Peyer's patch (tissue), 4 donors: ENCODE data around the gene EFNA2. TPM values are rescaled to one million over a fixed set of nuclear protein-coding genes. Genes with fewer than 3 reads are reported as not detected.
"Not testable (repeated sequence)": the region's sequence is repeated elsewhere in the genome, so short reads cannot be mapped to it uniquely, and the experiment has no call there.

Source experiments
- DNase-seq, 3 donors: peaks; one replicate each; pipeline ENCODE4 v3.0.0-alpha.2; 2017 to 2019
- H3K27ac ChIP-seq, 4 donors: fragments of 200-600 bp; sonication (generic); one replicate each; pipeline ENCODE4 v1.5.1; 2016 to 2019
- H3K27me3 ChIP-seq, 2 donors: fragments of 200-600 bp; sonication (generic); one replicate each; pipeline ENCODE4 v1.5.1; 2019
- H3K36me3 ChIP-seq, 3 donors: fragments of 200-600 bp; sonication (generic); one replicate each; pipeline ENCODE4 v1.5.1; 2016 to 2019
- H3K4me1 ChIP-seq, 4 donors: fragments of 200-600 bp; sonication (generic); one replicate each; pipeline ENCODE4 v1.5.1; 2016 to 2019
- H3K4me3 ChIP-seq, 4 donors: fragments of 200-600 bp; sonication (generic); 1 replicate in 3 of 4; 2 replicates in 1 of 4; pipeline ENCODE4 v1.5.1; 2016 to 2019; ENCODE audit warnings: mild to moderate bottlenecking in 1 of 4
- H3K9me3 ChIP-seq, 4 donors: fragments of 200-600 bp; sonication (generic); one replicate each; pipeline ENCODE4 v1.5.1; 2016 to 2019; ENCODE audit warnings: mild to moderate bottlenecking in 1 of 4
- CTCF ChIP-seq, 6 experiments: fragments of 450-650 bp in 4 of 6; fragments of 200-600 bp in 2 of 6; sonication (generic) in 1 of 6; IDR thresholded peaks; one replicate each; pipeline ENCODE4 v1.5.1; 2017 to 2019; ENCODE audit warnings: antibody characterized with exemption in 6 of 6, mild to moderate bottlenecking in 3 of 6, moderate library complexity in 1 of 6
- POLR2A ChIP-seq, 2 donors: fragments of 450-650 bp; IDR thresholded peaks; one replicate each; pipeline ENCODE4 v1.5.1; 2017; ENCODE audit warnings: antibody characterized with exemption in 2 of 2, mild to moderate bottlenecking in 2 of 2, moderate library complexity in 2 of 2
- total RNA-seq, 4 donors: library from RNA; depleted of rRNA; stranded (reverse); fragments of >200 nt; gene quantifications; one replicate each; pipeline ENCODE4 v1.1.0, GENCODE V29; 2016

The EFNA2 gene
- total RNA-seq, 4 donors from 2014 or later: 21.5 to 34.1 (median 32.3) TPM

- Histone ChIP-seq H3K36me3 (peaks cover 0 to 25% (median 0%) of the 10 kb centered on the region in 3 donors), H3K27ac (peak overlapping the region; percentile 82 to 100 (median 100)), H3K4me3 (peak overlapping the region in 2 of 4 donors; percentile 0 to 95), H3K4me1 (peaks cover 3 to 56% (median 36%) of the 10 kb centered on the region in 4 donors)
- TF ChIP-seq CTCF (IDR thresholded peaks at IDR 0.05): peak in 1 of 6 experiments; percentile 2
- H3K9me3 ChIP-seq, H3K27me3 ChIP-seq: not testable (repeated sequence)
- DNase-seq: peak in 2 of 3 donors; percentile 61 to 70
Measured at GRCh38 chr19:1246265-1247087, 39.2 kb upstream of the EFNA2 start.

DNA sequence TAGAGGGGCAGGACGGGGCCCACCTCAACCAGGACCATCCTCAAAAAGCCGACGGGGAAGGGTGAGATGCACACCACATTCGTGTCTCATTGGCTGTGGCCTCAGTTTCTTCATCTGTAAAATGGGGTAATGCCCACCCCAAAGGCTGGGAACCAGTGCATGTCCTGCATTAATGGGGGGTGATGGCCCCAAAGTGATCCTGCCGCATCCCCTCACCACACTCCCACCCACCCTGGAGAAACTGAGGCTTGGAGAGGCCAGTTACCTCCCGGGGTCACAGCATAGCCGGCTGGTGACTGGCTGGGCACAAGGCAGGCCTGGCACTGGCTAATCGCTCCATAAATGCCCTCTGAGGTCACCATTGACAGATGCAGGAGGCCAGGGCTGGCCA, 37.9 kb upstream of the EFNA2 start:
- peak overlapping the region; percentile 99 to 100 (median 100) for H3K27ac ChIP-seq
- H3K36me3 ChIP-seq: peaks cover 0 to 31% (median 0%) of the 10 kb centered on the region in 3 donors
- TF ChIP-seq CTCF (IDR thresholded peaks at IDR 0.05): no peak
- TF ChIP-seq POLR2A (IDR thresholded peaks at IDR 0.05): peak in 1 of 2 donors; percentile 26
- H3K4me3 ChIP-seq: peak overlapping the region; percentile 86 to 93 (median 88)
- H3K27me3 ChIP-seq: no peaks in the 10 kb centered on the region
- H3K4me1 ChIP-seq: peaks cover 3 to 55% (median 29%) of the 10 kb centered on the region in 4 donors
- no peaks in the 10 kb centered on the region for H3K9me3 ChIP-seq
- no peak for DNase-seq

DNA sequence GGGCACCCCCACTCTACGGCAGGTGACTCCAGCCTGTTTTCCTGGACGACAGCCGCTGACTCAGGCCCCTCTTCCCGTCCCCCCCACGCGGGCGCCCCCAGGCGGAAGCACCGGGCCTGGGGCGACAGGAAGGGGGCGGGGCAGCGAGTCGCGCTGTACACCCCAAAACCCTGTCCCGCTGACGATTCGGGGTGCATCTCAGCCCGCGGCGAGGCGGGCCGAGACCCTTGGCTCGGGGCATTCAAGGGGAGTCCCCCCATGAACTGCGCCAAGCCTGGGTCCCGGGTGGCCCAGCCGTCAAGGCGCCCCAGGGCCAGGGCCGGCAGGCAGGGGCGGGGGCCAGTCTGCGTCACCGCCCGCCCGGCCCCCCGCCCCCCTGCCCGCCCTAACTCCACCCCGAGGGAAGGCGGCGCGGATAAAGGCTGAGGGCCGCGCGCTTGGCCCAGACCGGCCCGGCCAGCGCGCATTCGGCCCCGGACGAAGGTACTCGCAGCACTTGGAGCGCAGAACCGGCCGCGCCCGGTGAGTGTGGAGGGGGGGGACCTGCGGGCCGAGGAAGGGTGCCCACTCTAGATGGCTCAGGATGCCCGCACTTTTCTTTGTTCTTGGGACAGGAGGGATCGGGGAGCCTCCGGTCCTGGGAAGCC, 37.4 kb upstream of the EFNA2 start, which contains the start of gene MIDN:
Gene MIDN, plus strand, starts transcription at position 445 of the 647 bp plus-strand sequence. CDS start 1,714 bp downstream, outside the sequence.
- DNase-seq: peak; percentile 84 to 93 (median 92)
- Histone ChIP-seq H3K4me3 (peak within 1 kb of the TSS; percentile 86 to 93 (median 88)), H3K4me1 (peaks cover 3 to 50% (median 31%) of the 10 kb centered on the region in 4 donors), H3K27me3 (no peaks in the 10 kb centered on the region), H3K27ac (peak within 1 kb of the TSS; percentile 99 to 100 (median 100)), H3K9me3 (no peaks in the 10 kb centered on the region), H3K36me3 (peaks cover 0 to 31% (median 0%) of the 10 kb centered on the region in 3 donors)
- TF ChIP-seq POLR2A (IDR thresholded peaks at IDR 0.05) (peak; percentile 93 to 97), CTCF (IDR thresholded peaks at IDR 0.05) (peak; percentile 26 to 54 (median 41))

DNA sequence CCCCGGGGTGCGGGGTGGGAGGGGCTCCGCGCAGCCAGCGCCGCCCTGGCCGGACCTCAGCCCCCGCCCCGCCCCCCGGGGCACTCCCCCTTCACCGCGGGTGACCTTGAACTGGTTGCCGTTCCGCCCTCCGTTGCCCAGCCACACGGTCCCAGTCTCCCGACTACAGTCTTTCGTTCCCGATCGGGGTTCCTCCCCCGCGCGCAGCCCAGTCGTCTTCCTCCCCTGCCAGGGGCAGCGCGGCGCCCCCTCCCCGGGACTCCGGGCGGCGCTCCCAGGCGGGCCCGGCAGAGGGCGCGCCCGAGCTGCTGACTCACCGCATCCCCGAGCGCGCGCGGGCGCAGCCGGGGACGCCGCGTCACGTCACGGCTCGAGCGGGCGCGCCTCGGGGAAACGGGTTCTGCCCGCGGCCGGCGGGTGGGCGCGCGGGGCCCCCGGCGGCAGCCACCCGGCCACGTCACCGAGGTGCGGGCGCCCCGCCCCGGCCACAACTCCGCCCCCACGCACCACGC, 36.8 kb upstream of the EFNA2 start:
- Histone ChIP-seq H3K27ac (peak overlapping the region; percentile 99 to 100 (median 100)), H3K4me3 (peak overlapping the region; percentile 86 to 93 (median 88)), H3K4me1 (peaks cover 5 to 50% (median 35%) of the 10 kb centered on the region in 4 donors), H3K9me3 (no peaks in the 10 kb centered on the region), H3K27me3 (no peaks in the 10 kb centered on the region), H3K36me3 (peaks cover 0 to 30% (median 0%) of the 10 kb centered on the region in 3 donors)
- peak; percentile 79 to 89 (median 88) for DNase-seq
- TF ChIP-seq POLR2A (IDR thresholded peaks at IDR 0.05) (no peak), CTCF (IDR thresholded peaks at IDR 0.05) (peak; percentile 81 to 97 (median 95))

GRCh38 chr19:1249298-1249989, 36.2 kb upstream of the EFNA2 start:
- peak; percentile 96 to 98 (median 97) for DNase-seq
- Histone ChIP-seq H3K27me3 (no peaks in the 10 kb centered on the region), H3K4me3 (peak overlapping the region; percentile 86 to 93 (median 88)), H3K27ac (peak overlapping the region; percentile 99 to 100 (median 100)), H3K9me3 (no peaks in the 10 kb centered on the region), H3K4me1 (peaks cover 10 to 50% (median 36%) of the 10 kb centered on the region in 4 donors), H3K36me3 (peaks cover 0 to 32% (median 0%) of the 10 kb centered on the region in 3 donors)
- TF ChIP-seq POLR2A (IDR thresholded peaks at IDR 0.05) (peak; percentile 90 to 92), CTCF (IDR thresholded peaks at IDR 0.05) (no peak)
